ENCODE results near the gene GABBR2.

DNA sequence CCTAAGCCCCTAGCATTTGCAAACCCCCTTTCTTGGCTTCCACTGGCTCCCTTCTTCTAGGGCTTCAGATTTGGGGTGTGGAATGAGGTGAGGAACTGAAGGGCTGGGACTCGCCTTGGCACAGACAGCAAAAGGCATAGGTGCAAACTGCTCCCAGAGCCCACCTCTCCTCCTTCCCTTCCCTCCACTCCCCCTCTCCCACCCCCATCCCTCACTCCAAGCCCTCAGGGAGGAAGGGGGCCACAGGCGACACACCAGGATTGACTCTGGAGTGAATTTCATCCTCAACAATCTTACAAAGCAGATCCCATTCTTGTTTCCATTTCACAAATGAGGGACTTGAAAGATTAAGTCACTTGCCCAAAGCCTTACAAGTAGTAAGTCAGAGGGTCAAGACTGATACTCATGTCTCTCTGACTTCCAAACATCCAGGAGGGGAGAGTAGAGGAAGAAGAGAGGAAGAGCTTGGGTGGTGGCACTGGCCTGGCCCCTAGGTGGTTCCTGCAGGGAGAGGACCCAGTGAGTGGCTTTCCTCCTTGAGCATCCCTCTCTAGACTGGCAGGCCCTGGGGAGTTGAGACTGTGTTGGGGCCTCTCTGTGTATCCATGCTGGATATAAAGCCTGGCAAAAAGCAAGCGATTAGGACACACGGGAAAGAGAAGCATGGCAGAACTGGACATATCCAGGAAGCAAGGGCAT, 193.1 kb downstream of the GABBR2 start:
- TF ChIP-seq, protein P1, sequence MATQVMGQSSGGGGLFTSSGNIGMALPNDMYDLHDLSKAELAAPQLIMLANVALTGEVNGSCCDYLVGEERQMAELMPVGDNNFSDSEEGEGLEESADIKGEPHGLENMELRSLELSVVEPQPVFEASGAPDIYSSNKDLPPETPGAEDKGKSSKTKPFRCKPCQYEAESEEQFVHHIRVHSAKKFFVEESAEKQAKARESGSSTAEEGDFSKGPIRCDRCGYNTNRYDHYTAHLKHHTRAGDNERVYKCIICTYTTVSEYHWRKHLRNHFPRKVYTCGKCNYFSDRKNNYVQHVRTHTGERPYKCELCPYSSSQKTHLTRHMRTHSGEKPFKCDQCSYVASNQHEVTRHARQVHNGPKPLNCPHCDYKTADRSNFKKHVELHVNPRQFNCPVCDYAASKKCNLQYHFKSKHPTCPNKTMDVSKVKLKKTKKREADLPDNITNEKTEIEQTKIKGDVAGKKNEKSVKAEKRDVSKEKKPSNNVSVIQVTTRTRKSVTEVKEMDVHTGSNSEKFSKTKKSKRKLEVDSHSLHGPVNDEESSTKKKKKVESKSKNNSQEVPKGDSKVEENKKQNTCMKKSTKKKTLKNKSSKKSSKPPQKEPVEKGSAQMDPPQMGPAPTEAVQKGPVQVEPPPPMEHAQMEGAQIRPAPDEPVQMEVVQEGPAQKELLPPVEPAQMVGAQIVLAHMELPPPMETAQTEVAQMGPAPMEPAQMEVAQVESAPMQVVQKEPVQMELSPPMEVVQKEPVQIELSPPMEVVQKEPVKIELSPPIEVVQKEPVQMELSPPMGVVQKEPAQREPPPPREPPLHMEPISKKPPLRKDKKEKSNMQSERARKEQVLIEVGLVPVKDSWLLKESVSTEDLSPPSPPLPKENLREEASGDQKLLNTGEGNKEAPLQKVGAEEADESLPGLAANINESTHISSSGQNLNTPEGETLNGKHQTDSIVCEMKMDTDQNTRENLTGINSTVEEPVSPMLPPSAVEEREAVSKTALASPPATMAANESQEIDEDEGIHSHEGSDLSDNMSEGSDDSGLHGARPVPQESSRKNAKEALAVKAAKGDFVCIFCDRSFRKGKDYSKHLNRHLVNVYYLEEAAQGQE (IDR thresholded peaks at IDR 0.05; ENCODE audit: unreplicated experiment): no peak
- TF ChIP-seq, protein P2, sequence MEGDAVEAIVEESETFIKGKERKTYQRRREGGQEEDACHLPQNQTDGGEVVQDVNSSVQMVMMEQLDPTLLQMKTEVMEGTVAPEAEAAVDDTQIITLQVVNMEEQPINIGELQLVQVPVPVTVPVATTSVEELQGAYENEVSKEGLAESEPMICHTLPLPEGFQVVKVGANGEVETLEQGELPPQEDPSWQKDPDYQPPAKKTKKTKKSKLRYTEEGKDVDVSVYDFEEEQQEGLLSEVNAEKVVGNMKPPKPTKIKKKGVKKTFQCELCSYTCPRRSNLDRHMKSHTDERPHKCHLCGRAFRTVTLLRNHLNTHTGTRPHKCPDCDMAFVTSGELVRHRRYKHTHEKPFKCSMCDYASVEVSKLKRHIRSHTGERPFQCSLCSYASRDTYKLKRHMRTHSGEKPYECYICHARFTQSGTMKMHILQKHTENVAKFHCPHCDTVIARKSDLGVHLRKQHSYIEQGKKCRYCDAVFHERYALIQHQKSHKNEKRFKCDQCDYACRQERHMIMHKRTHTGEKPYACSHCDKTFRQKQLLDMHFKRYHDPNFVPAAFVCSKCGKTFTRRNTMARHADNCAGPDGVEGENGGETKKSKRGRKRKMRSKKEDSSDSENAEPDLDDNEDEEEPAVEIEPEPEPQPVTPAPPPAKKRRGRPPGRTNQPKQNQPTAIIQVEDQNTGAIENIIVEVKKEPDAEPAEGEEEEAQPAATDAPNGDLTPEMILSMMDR (conservative IDR thresholded peaks at IDR 0.05; ENCODE audit: low read depth in 2 of 2): no peak
- TF ChIP-seq POLR2AphosphoS5 (IDR thresholded peaks at IDR 0.05; ENCODE audit: low read depth): no peak
- no peak for TF ChIP-seq JUNB (IDR thresholded peaks at IDR 0.05; ENCODE audit: unreplicated experiment)
- no peak for TF ChIP-seq CREB1 (CRISPR knock-in tag; IDR thresholded peaks at IDR 0.05; ENCODE audit: low read depth)
- TF ChIP-seq EZH2 (IDR thresholded peaks at IDR 0.05; ENCODE audit: low read depth, unreplicated experiment): no peak
- no peak for TF ChIP-seq EZH2phosphoT487 (IDR thresholded peaks at IDR 0.05; ENCODE audit: unreplicated experiment)
- TF ChIP-seq NANOG (IDR thresholded peaks at IDR 0.05; ENCODE audit: borderline replicate concordance): no peak

Measured in GM23338 (cell line).